Lower lobe of right lung (tissue), 2 donors: ENCODE results near the gene BRD3OS. TPM values are rescaled to one million over a fixed set of nuclear protein-coding genes. Genes with fewer than 3 reads are reported as not detected.

ENCODE experiments used
- ATAC-seq, 2 donors: fragments of 200-7000 bp; cut with Tn5 transposase; one replicate each; pipeline ENCODE4 v1.9.1; 2020 to 2022; ENCODE audit warnings: mild to moderate bottlenecking in 2 of 2, moderate library complexity in 2 of 2
- DNase-seq: peaks from one replicate; pipeline ENCODE4 v3.0.0-alpha.2; 2020
- H3K27ac ChIP-seq: fragments of 200-600 bp; one replicate; pipeline ENCODE4 v1.8.0; 2022
- H3K27me3 ChIP-seq: fragments of 200-600 bp; one replicate; pipeline ENCODE4 v1.8.0; 2022; ENCODE audit warnings: low read depth
- H3K36me3 ChIP-seq: fragments of 200-600 bp; one replicate; pipeline ENCODE4 v1.8.0; 2022; ENCODE audit warnings: mild to moderate bottlenecking
- H3K4me1 ChIP-seq: fragments of 200-600 bp; one replicate; pipeline ENCODE4 v1.8.0; 2022
- H3K4me3 ChIP-seq: fragments of 200-600 bp; one replicate; pipeline ENCODE4 v1.8.0; 2022; ENCODE audit warnings: mild to moderate bottlenecking
- H3K9me3 ChIP-seq: fragments of 200-600 bp; one replicate; pipeline ENCODE4 v1.8.0; 2022
- CTCF ChIP-seq: fragments of 200-600 bp; IDR thresholded peaks from one replicate; pipeline ENCODE4 v1.8.0; 2022; ENCODE audit warnings: antibody characterized with exemption, mild to moderate bottlenecking
- intact Hi-C: fragments of 100-400 bp; cut with DNase I; formaldehyde crosslinking; loops from one replicate; pipeline ENCODE4 v1.11.0; 2022
- total RNA-seq: library from RNA; stranded (reverse); fragmentation: NEBNext Ultra II Directional; extraction: Animal tissue kit (Norgen Biotek cat#: 25700); gene quantifications from one replicate; pipeline ENCODE4 v1.2.1, GENCODE V29; 2021
- donor health status: DM: no; HTN: yes; CAD: no; lungs with severe emphysema.

The BRD3OS gene
- total RNA-seq, 1 donor from 2014 or later = 15.6 TPM

- no peak overlapping the region for H3K4me3 ChIP-seq
- H3K36me3 ChIP-seq = peaks cover 63% of the 10 kb centered on the region
- H3K27me3 ChIP-seq = no peaks in the 10 kb centered on the region
- ATAC-seq (no peak), DNase-seq (no peak)
- no peaks in the 10 kb centered on the region for H3K9me3 ChIP-seq
- intact Hi-C loops = no loop called here
- no peak for TF ChIP-seq CTCF
- no peak overlapping the region for H3K27ac ChIP-seq
- peaks cover 9% of the 10 kb centered on the region for H3K4me1 ChIP-seq
Observed at GRCh38 chr9:134030821-134031470, 5.7 kb downstream of the BRD3OS start.

- no peak for DNase-seq
- intact Hi-C loops = no loop called here
- Histone ChIP-seq H3K4me1 (peaks cover under 1% of the 10 kb centered on the region), H3K9me3 (no peaks in the 10 kb centered on the region), H3K36me3 (peaks cover 71% of the 10 kb centered on the region), H3K27me3 (no peaks in the 10 kb centered on the region), H3K4me3 (no peak overlapping the region), H3K27ac (no peak overlapping the region)
- no peak for ATAC-seq
- no peak for TF ChIP-seq CTCF
Observed at GRCh38 chr9:134031783-134032182, 6.5 kb downstream of the BRD3OS start.

- TF ChIP-seq CTCF = no peak
- DNase-seq (no peak), ATAC-seq (no peak)
- H3K36me3 ChIP-seq = peaks cover 77% of the 10 kb centered on the region
- intact Hi-C loops = no loop called here
- no peaks in the 10 kb centered on the region for H3K27me3 ChIP-seq
- no peaks in the 10 kb centered on the region for H3K9me3 ChIP-seq
- no peak overlapping the region for H3K27ac ChIP-seq
- no peaks in the 10 kb centered on the region for H3K4me1 ChIP-seq
- H3K4me3 ChIP-seq = no peak overlapping the region
Observed at GRCh38 chr9:134032456-134033222, 7.4 kb downstream of the BRD3OS start.

DNA sequence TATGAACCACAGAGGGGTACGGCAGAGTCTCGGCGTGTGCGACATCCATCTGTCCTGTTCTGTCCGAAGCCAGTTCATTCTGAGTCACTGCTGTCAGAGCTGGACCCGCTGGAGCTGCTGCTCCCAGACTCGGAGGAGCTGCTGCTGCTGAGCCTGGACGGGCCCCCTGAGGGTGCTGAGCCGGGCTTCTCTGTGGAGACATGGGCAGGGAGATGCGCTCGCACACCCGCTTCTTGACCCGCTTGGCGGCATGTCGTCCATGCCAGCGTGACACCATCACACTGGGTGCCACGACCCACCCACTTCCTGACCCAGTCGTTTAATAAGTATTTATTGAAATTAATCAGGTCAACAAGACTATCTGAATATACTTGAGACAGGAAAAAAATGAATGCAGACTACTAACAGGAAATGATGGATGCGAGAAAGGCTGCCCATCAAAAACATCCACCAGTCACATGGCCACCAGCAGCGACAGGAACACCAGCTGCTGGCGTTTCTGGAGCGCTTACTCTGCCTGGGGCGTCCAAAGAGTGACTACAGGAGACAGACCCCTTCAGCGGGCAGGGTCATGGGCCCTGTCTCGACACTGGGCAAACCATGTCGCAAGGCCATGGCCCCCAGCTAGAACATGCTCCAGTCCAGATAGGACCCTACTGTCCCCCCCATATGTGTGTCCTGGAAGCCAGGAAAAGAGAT is 8.4 kb downstream of the BRD3OS start:
- no peaks in the 10 kb centered on the region for H3K4me1 ChIP-seq
- peaks cover 79% of the 10 kb centered on the region for H3K36me3 ChIP-seq
- no peak overlapping the region for H3K27ac ChIP-seq
- H3K9me3 ChIP-seq = no peaks in the 10 kb centered on the region
- ATAC-seq (no peak), DNase-seq (no peak)
- H3K4me3 ChIP-seq = no peak overlapping the region
- intact Hi-C loops = no loop called here
- H3K27me3 ChIP-seq = no peaks in the 10 kb centered on the region
- no peak for TF ChIP-seq CTCF

DNA sequence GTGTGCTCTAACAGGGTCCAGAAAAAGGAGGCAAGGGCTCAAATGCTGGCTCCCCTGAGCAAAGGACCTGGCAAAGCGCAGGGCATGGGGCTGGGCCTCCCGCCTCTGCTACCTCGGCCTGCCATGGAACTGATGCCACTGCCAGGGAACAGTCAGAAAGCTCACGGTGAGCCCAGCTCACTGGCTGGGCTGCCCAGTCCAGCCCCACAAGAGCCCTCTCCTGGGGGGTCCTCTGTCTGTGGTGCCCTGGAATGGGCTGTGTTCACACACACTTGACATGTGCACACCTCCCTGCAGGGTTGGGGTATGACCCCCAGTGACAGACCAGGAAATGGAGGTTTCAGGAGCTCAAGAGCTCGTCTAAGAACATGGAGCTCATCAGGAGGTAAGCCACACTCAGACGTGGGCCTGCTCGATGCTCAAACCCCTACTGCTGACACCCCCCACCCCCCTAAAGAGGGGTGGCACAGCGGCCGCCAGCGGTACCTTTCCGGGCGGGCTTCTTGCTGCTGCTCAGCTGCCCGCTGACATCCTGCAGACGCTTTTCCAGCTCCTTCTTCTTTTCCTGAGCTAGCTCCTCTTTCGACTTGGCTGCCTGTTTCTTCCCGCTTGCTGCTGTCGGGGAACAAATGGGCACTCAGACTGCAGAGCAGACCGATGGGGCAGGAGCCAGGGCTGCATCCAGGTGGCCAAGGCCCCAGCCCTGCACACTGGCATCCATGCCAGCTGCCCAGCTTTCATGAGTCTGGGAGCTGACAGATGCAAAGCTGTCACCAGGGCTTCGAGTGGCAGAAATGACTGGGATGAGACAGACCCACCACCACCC is 9.1 kb downstream of the BRD3OS start:
- no peak for TF ChIP-seq CTCF
- no peak overlapping the region for H3K4me3 ChIP-seq
- H3K4me1 ChIP-seq = no peaks in the 10 kb centered on the region
- no peak overlapping the region for H3K27ac ChIP-seq
- H3K36me3 ChIP-seq = peaks cover 83% of the 10 kb centered on the region
- H3K27me3 ChIP-seq = no peaks in the 10 kb centered on the region
- DNase-seq = no peak
- H3K9me3 ChIP-seq = no peaks in the 10 kb centered on the region
- ATAC-seq = no peak
- intact Hi-C loops = no loop called here
